Renal cortex interstitium (tissue), 11 donors: ENCODE results near the gene ARHGAP28. TPM values are rescaled to one million over a fixed set of nuclear protein-coding genes. Genes with fewer than 3 reads are reported as not detected.

Source experiments
- DNase-seq, 11 donors: peaks; one replicate each; pipeline ENCODE4 v3.0.0-alpha.2; 2013; ENCODE audit warnings: low read depth in 9 of 11, low spot score in 4 of 11; ENCODE audit errors: extremely low read depth in 1 of 11
- polyA plus RNA-seq, 3 donors: library from polyadenylated mRNA; unstranded; fragments of 120-200 nt; gene quantifications; one replicate each; pipeline ENCODE4 v1.2.1, GENCODE V29; 2013; ENCODE audit not compliant: insufficient read length in 3 of 3

The ARHGAP28 gene
- polyA plus RNA-seq, 3 donors: 59.5 to 69.7 (median 65.8) TPM

DNA sequence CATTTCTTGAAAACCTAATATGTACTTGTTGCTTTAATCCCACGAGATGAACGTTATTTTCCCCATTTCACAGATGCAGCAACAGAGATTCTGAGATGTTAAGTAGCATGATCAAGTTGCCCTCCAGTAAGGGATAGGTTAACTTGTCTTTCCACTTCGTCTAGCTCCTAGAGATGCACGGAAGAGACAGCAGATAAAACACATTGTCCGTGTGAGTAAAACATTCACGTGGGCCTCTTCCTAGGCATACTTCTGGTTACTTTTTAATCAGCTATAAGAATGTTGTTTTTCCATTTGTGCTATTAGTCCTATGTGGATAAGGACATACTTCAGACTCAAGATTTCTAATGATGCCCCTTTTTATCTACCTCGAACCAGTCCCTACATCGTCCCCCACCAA is 1.2 kb upstream of the ARHGAP28 start:
- no peak for DNase-seq

DNA sequence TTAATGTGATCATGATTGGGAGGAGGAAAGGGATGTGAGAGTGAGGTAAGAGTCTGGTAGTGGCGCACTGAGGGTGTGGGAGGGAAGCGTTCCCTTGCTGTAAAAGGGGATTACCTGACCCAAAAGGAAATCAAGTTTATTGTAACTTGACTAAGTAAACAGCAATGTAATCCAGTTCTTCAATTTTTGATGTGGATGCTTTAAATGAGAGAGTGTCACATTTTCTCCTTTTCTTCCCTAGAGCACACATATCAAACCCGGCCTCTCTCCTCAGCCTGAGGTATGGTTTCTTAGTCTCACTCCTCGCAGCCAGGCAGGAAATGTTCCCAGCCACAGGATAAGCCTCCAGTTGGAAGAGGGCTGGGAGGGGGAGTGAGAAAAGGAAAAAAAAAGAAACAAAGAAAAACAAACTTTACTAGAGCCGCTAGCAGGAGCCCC is 688 bp upstream of the ARHGAP28 start:
- DNase-seq: no peak

DNA sequence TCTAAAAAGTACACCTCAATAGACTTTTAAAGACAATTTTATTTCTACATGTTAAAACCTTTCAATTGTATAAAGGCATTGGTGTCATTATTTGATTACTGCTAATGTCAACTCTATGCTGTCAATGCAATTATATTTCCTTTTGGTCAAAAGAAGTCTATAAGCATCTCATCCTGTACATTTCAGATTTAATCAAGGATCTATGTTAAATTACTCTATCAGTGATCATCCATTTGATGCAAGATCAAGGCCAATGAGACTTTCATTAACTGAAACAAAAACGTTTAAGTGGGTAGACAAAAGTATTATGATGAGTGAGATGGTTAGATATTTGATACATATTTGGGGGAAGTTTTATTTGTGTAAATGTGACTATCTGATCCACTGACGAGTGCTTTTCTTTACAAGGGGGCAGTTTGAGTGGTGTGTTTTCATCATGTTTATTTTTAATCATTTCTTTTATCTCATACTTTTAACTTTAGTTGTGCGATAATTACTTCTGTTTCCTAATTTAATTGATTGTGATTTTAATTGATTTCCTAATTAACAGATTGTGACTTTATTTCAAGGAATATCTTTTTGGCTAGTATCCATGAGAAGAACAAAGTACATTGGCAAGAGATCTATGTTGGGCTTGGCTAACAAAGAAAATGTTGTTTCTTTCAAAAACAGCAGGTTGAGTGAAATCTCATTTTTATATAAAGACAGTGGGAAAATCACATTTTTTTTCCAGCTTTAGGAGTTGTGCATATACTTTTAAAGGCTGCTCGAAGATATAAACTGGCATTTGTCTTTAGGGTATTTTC is 1.1 kb downstream of the ARHGAP28 start:
- no peak for DNase-seq

DNA sequence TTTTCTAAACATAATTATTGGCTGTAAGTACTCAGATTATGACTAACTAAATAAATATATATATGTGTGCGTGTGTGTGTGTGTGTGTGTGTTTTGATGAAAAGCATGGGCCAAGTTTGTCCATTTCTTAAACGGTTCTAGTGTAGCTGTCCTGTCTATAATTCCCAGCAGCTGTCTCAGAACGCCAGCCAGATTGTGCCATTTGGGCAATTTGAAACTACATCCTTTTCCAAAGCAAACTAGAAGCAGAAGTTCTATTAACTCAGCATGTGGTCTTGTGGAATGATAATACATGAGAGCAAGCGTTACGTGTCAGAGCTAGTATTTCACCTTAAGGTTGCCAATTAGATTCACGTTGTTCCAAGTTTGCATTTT is 1.7 kb downstream of the ARHGAP28 start:
- no peak for DNase-seq

DNA sequence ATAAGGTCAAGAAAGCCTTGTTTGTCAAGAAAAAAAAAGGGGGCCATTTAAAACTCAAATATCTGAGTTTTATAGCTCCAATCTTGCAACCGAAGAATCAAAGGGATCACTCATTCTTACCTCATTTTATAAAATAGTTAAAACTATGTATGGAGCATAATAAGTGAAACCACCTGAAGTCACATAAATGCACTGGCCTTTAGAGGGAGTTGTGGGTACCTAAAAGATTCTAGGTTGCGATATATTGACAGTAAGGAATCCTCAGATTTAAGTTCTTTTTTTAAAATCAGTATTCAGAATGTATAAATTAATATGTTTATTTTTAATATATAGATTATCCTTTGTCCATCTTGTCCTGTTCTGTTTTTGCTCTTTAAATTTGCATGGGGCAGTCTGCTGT is 3.4 kb downstream of the ARHGAP28 start:
- no peak for DNase-seq

DNA sequence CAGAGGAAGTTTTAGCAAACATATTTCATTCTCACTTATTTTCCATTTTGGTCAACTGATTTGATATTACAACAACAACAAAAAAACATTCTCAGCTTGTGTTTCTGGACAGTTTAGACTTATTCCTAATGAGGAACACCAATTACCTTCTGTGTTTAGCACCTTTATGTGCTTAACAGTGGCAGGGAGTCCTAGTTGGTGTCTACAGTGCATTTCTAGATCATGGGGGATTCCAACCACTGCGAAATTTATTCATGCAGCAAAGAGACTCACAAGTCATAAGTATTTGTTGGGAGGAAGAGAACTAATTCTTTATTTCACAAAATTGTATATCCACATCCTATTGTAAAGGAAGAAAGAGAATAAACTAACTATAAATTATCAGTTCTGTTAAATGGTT is 4.2 kb downstream of the ARHGAP28 start:
- no peak for DNase-seq

DNA sequence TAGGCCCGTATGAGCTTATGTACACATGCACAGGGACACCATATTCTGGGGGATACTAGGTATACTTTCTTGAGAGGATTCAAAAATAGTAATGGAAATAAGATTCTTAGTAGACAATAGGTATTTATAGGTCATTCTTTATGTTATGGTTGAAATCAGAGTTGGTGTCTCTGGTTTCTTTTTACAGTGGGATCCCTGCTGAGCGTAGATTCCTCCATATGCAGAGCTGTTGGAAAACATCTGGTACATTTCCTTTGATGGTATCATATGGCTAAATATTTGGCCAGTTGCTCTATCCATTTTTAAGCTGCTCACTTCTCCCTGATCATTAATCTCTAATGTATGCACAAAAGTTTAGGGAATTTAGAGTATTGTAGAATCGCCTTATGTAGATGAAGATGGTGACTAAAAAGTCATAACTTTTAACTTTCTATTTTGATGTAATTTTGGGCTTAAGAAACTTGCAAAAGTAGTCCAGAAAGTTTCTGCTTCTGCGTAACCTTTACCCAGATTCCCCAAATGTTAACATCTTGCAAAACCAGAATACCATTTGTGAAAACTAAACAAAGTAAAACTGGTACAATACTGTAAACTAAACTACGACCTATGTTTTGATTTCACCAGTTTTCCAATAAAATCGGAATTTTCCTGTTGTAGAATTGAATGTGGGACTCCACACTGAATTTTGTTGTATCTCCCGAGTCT is 5.4 kb downstream of the ARHGAP28 start:
- no peak for DNase-seq

DNA sequence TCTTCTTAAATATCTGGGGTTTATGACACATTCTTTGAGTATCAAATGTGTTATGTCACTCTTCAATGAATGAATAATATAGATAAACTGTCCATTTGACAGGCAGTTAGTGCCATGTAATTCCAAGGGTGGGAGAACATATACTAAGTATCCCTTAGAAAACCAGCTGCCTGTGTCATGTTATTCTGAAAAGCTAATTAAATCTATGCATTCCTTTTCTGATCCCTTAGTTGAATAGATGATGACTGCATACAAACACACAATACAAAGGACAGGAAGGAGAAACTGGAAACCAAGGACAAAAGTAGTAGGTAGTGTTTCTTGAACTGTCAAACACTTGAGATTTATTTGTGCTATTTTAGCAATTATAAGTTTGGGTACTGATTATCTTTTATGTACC is 8.3 kb downstream of the ARHGAP28 start:
- no peak for DNase-seq

DNA sequence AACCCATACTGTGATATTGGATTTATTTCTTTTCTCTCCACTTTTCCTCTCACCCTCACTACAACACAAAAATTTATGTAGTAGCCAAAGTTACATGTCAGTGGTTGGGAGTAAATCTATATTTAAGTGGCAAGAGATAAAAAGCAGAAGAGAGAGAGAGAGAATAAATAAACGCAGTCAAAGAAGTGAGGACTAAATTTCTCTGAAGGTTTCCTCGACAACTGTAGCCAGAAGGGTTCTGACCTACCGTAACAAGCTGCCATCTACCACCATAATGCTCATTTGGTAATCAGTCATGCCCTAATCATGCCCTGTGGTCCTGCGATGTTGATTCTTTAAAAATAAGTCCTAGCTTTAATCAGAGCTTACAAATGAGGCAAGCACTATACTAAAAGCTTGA is 9.1 kb downstream of the ARHGAP28 start:
- DNase-seq: no peak

DNA sequence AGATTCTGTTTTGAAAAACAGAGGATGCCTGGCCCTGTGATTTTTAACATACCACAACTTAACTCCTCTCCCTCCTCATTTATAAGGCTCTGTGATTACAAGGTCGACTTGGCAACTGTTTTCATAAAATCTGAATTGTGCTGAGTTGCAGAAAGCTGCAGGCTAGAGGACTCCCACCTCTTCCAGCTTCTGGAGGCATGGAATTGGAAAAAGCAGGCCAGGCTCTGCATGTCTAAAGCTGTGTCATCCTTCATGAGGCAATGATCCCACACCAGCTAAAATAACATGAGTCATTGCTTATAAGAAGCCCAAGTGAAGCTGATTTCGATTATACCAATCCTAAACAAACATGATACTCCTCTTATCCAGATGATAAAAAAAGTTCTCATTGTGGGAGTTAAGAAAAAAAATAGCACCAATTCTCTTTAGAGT is 11.7 kb downstream of the ARHGAP28 start:
- DNase-seq: peak in 6 of 11 donors; percentile 45 to 77 (median 57)

DNA sequence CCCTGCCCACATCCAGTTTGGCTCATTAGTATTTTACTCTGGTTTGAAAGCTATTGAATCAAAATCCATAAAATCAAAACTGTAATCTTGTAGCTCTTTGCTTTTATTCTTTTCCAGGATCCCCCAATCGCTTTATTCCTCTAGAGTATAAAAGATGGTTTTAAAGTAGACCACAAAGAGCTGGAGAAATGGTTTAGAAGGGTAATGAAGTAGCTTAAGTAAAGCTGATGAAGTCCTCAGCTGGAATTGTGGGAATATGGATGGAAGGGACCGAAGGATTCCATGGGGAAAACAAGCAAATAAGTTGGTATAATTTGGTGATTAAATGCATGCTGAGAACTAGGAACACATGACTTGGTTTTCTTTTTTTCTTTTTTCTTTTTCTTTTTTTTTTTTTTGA is 12.3 kb downstream of the ARHGAP28 start:
- DNase-seq: no peak

DNA sequence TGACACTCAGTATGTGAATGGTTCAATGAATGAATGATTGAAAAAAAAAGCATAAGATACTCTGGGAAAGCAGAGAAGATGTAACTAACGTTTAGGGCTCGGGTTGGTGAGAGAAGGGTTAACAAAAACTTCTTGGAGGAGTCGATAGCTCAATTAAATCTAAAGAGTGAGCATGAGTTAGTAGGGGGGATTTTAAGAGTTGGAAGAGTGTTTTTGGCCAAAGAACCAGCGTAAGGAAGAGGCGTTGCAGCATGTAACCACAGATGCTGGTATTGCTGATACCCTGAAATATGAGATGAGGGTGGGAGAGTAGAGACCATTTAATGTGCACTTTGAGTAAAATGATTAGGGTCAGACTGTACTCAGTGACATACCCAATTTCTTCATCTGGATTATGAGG is 14.5 kb downstream of the ARHGAP28 start:
- no peak for DNase-seq

DNA sequence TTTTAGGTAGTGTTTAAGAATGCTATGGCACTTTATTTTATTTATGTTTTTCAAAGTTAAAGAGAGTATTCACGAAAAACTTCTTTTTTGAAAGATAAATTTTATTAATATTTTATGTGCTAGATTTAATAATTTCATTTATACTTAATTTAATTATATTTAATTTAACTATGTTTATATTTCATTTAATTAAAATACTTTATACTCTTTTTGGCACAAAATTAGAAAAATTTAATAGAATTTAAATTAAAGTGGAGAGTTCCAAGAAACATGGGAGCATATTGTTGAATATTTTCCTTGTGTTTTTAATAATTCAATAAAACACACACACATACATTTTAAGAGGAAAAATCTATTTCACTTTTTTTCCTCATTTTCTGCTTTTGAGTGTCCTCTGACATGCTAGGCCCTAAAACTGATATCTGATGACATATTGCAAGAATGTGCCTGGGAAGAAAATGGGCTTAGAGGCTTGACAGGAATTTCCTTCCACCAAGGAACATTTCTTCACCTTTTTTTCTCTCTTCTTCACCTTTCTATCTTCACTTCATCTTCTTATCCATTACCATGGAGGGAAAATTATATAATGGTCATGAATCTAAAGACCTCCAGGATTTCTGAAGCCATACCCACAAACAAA is 15.4 kb downstream of the ARHGAP28 start:
- no peak for DNase-seq

DNA sequence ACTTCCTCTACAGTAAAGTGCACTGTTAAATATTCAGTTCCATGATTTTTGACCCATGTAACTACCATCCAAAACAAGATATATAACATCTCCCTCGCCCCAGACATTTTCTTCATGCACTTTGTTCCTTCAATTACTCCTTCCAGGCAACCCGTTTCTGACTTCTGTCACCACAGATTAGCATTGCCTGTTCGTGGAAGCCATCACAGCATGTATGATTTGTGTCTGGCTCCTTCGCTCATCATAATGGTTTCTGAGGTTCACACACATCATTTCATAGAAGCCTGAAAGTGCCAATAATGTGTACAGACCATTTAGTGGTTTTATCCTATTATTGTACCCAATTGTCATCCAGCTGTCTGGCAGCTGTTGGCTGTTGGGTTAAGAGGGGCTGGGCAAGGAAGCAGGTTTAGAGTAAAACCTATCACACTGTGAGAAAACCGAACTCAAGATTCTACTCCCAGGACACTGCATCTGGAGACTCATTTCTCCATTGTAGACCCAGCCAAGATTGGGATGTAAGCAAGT is 16.1 kb downstream of the ARHGAP28 start:
- no peak for DNase-seq

DNA sequence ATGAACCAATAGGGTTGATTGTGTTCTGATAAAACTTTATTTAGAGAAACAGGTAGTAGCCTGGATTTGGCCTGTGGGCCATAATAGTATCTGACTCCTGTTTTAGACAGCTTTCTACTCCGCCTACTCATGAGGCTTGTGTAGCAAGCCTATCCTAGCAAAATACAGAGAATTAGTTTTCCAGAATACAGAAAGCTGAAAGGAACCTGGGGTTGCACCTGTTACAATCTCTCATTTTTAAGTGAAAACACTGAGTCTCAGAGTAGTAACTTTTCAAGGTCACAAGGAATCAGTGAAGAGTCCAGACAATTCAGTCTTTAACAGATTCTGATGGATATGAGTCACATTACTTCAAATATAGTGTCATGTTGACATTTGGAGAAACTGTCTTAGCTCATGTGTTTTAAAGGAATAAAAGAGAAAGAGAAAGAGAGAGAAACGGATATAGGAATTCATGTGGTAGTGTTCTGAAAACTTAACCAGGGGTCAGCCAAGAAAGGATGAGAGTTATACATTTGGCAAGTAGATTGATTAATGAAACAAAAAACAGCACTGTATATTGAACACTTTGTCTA is 17.0 kb downstream of the ARHGAP28 start:
- no peak for DNase-seq

DNA sequence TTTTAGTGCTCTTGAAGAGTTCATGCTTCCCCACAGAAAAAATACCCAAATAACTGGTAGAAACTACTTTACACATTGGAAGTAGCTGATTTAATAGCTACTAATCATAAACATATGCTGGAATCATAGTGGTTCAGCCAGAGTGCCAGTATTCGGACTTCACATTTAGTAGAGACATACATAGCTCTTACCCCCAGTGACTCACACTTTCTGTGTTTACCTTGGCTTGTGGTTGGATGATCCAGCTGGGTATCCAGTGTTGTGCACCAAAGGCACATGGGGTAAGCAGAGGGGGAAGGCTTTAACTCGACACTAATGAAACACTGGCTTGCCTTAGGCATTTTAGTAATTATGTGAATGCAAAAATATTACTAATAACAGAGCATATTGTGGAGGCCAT is 18.1 kb downstream of the ARHGAP28 start:
- no peak for DNase-seq

DNA sequence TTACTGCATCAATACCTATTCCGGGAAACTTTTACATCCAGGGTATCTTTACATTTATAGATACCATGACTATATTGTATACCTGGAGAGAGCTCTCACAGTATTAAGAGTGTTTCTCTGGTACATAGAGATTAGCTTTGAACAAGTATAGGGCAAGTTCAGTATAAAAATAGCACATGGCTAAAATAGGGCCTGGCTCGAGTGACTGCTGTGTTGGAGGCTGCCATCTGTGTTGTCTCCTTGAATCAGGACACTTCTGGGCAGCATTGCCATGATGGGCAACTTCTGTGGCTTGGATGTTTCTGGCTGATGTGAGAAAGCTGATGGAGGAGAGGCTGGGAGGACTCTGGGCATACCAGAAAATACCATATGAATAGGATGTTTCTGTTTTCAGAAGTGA is 18.7 kb downstream of the ARHGAP28 start:
- DNase-seq: no peak

DNA sequence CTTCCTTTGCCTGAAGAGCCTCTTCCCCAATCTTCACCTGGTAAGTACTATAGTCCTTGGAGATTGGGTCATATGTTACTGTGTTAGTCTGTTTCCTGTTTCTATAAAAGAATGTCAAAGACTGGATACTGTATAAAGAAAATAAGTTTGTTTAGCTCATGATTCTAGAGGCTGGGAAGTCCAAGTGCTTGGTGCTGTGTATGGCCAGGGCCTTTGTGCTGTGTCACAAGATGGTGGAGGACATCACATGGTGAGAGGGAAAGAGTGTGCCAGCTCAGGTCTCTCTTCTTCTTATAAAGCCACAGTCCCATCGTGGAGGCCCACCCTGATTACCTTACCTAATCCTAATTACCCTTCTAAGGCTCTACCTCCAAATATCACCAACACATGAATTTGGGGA is 20.9 kb downstream of the ARHGAP28 start:
- DNase-seq: no peak

DNA sequence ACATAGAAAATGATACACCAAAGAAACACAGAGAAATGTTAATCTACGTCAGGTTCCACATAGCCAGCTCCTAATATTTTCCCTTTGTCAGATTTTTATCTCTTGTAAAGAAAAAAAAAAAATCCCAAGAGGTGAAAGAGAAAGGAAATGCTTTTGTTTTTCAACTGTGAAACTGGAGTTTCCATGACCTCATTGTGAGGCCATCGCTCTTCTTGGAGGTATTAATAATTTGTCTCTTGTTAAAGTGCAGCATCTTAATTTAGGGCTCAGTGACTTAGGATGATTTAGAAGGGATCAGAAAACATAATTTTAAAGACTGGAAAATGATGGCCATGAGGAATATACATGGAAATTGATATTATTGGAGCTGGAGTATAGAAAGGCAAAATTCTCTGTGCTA is 21.7 kb downstream of the ARHGAP28 start:
- DNase-seq: no peak
